GM12872 (cell line): ENCODE measurements around the gene POLD2.

Experiments used
- TF ChIP-seq, protein P1 (sequence below): IDR thresholded peaks from 3 replicates; pipeline ENCODE4 v1.5.1; 2011; ENCODE audit warnings: low read depth, mild to moderate bottlenecking, low read length, moderate library complexity; ENCODE audit not compliant: insufficient read depth

POLD2 gene

GRCh38 chr7:44067064-44067951 lies 56.0 kb downstream of the POLD2 start:
- TF ChIP-seq, protein P1, sequence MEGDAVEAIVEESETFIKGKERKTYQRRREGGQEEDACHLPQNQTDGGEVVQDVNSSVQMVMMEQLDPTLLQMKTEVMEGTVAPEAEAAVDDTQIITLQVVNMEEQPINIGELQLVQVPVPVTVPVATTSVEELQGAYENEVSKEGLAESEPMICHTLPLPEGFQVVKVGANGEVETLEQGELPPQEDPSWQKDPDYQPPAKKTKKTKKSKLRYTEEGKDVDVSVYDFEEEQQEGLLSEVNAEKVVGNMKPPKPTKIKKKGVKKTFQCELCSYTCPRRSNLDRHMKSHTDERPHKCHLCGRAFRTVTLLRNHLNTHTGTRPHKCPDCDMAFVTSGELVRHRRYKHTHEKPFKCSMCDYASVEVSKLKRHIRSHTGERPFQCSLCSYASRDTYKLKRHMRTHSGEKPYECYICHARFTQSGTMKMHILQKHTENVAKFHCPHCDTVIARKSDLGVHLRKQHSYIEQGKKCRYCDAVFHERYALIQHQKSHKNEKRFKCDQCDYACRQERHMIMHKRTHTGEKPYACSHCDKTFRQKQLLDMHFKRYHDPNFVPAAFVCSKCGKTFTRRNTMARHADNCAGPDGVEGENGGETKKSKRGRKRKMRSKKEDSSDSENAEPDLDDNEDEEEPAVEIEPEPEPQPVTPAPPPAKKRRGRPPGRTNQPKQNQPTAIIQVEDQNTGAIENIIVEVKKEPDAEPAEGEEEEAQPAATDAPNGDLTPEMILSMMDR, result no peak

DNA sequence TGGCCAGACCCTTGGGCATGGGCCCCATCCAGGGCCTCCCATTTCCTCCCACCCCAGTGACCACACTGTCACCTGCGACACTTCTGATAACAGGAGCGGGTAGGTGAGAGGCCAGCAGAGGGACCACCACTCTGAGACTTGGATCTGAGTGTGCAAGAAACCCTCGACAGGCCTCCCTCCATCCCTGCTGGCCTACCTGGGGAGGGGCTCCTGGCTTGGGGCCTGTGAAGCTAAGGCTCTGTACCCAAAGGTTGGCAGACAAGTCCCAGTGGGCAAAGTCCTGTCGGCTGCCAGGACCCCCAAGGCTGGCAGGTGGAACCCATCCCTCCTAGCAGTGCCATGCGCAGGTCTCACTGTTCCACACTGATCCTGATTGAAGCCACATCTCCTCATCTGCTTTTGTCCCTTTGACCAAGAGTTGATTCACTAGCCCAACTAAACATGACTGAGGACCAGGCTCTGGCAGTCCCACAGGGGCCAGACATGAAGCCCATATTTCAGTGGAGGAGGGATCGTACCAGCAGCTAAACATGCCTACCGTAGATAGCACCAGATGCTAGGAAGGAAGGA lies 56.8 kb downstream of the POLD2 start:
- TF ChIP-seq, protein P1, result no peak

DNA sequence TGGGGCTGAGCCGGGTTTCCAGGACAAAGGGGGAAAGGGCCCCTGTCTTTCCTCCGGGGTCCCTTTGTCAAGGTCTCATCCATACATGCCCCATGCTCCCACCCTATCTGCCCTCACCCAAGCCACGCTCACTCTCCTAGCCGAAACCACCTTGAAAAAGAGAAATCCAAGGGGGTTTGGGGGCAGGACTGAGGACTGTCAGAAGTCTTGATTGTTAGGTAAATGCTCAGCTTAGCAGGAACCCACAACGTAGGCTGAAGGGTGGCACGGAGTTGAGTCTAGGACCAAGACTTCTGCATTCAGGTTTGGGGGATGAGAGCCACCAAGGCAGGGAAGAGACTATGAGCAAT lies 57.3 kb downstream of the POLD2 start:
- TF ChIP-seq, protein P1, result no peak

GRCh38 chr7:44065431-44066110 lies 57.8 kb downstream of the POLD2 start, which contains the start of gene PGAM2:
PGAM2 (minus strand) TSS chr7:44065567; CDS start chr7:44065529, 38 bp downstream.
- TF ChIP-seq, protein P1, result no peak

DNA sequence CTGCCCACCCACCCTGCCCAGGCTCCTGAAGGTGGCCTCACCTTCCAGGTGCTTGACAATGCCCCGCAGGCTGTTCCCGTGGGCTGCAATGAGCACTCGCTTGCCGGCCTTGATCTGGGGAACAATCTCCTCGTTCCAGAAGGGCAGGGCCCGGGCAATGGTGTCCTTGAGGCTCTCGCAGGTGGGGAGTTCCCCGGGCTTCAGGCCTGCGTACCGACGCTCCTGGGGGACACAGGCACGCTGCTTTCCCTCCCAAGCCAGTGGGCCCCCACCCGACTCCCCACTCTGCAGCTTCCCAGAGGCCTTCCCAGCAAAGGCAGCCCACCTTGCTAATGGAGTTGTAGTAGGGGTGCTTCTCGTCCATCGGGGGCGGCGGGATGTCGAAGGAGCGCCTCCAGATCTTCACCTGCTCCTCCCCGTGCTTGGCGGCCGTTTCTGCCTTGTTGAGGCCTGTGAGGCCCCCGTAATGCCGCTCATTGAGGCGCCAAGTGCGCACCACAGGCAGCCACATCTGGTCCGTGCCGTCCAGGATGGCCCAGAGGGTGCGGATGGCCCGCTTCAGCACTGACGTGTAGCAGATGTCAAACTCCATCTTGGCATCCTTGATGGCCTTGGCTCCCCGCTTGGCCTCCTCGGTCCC lies 58.4 kb downstream of the POLD2 start:
- TF ChIP-seq, protein P1, result no peak
